GM19438 (cell line): Measurements from ENCODE around the gene AREL1.

ENCODE experiments used
- ATAC-seq: cut with Tn5 transposase; IDR thresholded peaks from one replicate; pipeline ENCODE4 v1.9.1; 2021; ENCODE audit warnings: low read depth; ENCODE audit not compliant: unreplicated experiment

The AREL1 gene

GRCh38 chr14:74661726-74662450 is 51.0 kb downstream of the AREL1 start:
- no peak for ATAC-seq

GRCh38 chr14:74660863-74661262 is 52.0 kb downstream of the AREL1 start:
- ATAC-seq: no peak

GRCh38 chr14:74660167-74660566 is 52.7 kb downstream of the AREL1 start:
- no peak for ATAC-seq

- no peak for ATAC-seq
Measured at GRCh38 chr14:74658535-74659131, 54.2 kb downstream of the AREL1 start.

GRCh38 chr14:74656964-74657363 is 55.9 kb downstream of the AREL1 start:
- no peak for ATAC-seq

GRCh38 chr14:74655599-74656395 is 57.1 kb downstream of the AREL1 start:
- ATAC-seq: no peak

- no peak for ATAC-seq
Measured at GRCh38 chr14:74654931-74655330, 57.9 kb downstream of the AREL1 start.

- ATAC-seq: no peak
Measured at GRCh38 chr14:74653386-74654138, 59.3 kb downstream of the AREL1 start.

GRCh38 chr14:74652541-74652940 is 60.3 kb downstream of the AREL1 start:
- ATAC-seq: no peak

- ATAC-seq: no peak
Measured at GRCh38 chr14:74650927-74651686, 61.8 kb downstream of the AREL1 start.

- ATAC-seq: no peak
Measured at GRCh38 chr14:74649673-74650072, 63.2 kb downstream of the AREL1 start.

GRCh38 chr14:74649167-74649566 is 63.7 kb downstream of the AREL1 start:
- ATAC-seq: no peak

- ATAC-seq: no peak
Measured at GRCh38 chr14:74648601-74649000, 64.3 kb downstream of the AREL1 start.

GRCh38 chr14:74647678-74648461 is 65.0 kb downstream of the AREL1 start:
- ATAC-seq: no peak

- no peak for ATAC-seq
Measured at GRCh38 chr14:74647061-74647677, 65.7 kb downstream of the AREL1 start.

- ATAC-seq: no peak
Measured at GRCh38 chr14:74645756-74646470, 67.0 kb downstream of the AREL1 start.

GRCh38 chr14:74645244-74645643 is 67.6 kb downstream of the AREL1 start:
- ATAC-seq: no peak
